Endothelial cell of umbilical vein (primary cell): ENCODE results near the gene ZNF580. TPM values are rescaled to one million over a fixed set of nuclear protein-coding genes. Genes with fewer than 3 reads are reported as not detected.

ENCODE experiments used
- BruUV-seq: library from RNA; stranded (reverse); fragments of 400-500 nt; replicated peaks from 2 replicates; lab custom pipeline; 2021; lab: Mats Ljungman, UMichigan
- CTCF ChIA-PET: fragments of 300-600, 350-600 bp; sonication (Branson Sonifier 250); formaldehyde crosslinking; loops from one replicate; lab custom pipeline; 2021; ENCODE audit warnings: antibody characterized with exemption, inconsistent platforms; lab: Charles Lee
- POLR2A ChIA-PET: fragments of 300-600, 350-600 bp; sonication (Branson Sonifier 250); formaldehyde crosslinking; loops from one replicate; lab custom pipeline; 2021; ENCODE audit warnings: antibody characterized with exemption, inconsistent platforms; lab: Charles Lee
- DNase-seq: peaks from one replicate; pipeline ENCODE4 v3.0.0-alpha.2; 2011; ENCODE audit warnings: low read depth, low spot score
- FAIRE-seq: peaks from 2 replicates; lab custom pipeline; 2011; peaks lifted over from hg19 to GRCh38; lab: Jason Lieb, UNC
- H2AFZ ChIP-seq: 2 replicates; pipeline ENCODE4 v1.6.0; 2012; ENCODE audit warnings: low read depth, low read length, control low read depth, inconsistent platforms
- H3K27ac ChIP-seq: 2 replicates; pipeline ENCODE4 v1.5.1; 2011; ENCODE audit warnings: low read depth, mild to moderate bottlenecking, control low read depth, low read length, moderate library complexity; ENCODE audit not compliant: insufficient read depth
- H3K27me3 ChIP-seq, 2 experiments: 2 replicates each; pipeline versions ENCODE4 v1.6.0 to v1.6.1; 2011; ENCODE audit warnings: low read length in 2 of 2, mixed read lengths in 1 of 2; ENCODE audit not compliant: control insufficient read depth in 2 of 2, insufficient read depth in 2 of 2
- H3K36me3 ChIP-seq, 2 experiments: 2 replicates in 1 of 2; 3 replicates in 1 of 2; pipeline ENCODE4 v1.5.1; 2011; ENCODE audit warnings: low read length in 2 of 2, mild to moderate bottlenecking in 1 of 2, moderate library complexity in 1 of 2; ENCODE audit not compliant: control insufficient read depth in 2 of 2, insufficient read depth in 2 of 2; ENCODE audit errors: extremely low read depth in 1 of 2
- H3K4me1 ChIP-seq: 3 replicates; pipeline ENCODE4 v1.5.1; 2011; ENCODE audit warnings: mild to moderate bottlenecking, low read length; ENCODE audit not compliant: control insufficient read depth, insufficient read depth; ENCODE audit errors: extremely low read depth
- H3K4me2 ChIP-seq: 2 replicates; pipeline ENCODE4 v1.6.1; 2011; ENCODE audit warnings: low read length, control low read depth, mixed read lengths; ENCODE audit not compliant: insufficient read depth
- H3K4me3 ChIP-seq, 3 experiments: fragments of 200-600 bp in 1 of 3; sonication (generic), shearing (Covaris generic) in 1 of 3; replicated peaks in 1 of 3; 2 replicates each; pipeline ENCODE4 v1.5.1; 2011 to 2016; ENCODE audit warnings: control low read depth in 3 of 3, low read length in 3 of 3, mild to moderate bottlenecking in 2 of 3, inconsistent platforms in 1 of 3, low read depth in 1 of 3, moderate library complexity in 1 of 3; ENCODE audit not compliant: insufficient read depth in 1 of 3
- H3K79me2 ChIP-seq: 2 replicates; pipeline ENCODE4 v1.6.0; 2012; ENCODE audit warnings: low read length, inconsistent platforms; ENCODE audit not compliant: control insufficient read depth, insufficient read depth
- H3K9ac ChIP-seq: replicated peaks from 2 replicates; pipeline ENCODE3; 2011; ENCODE audit warnings: low read length, control low read depth; ENCODE audit not compliant: insufficient read depth; ENCODE audit errors: extremely low read depth
- H3K9me1 ChIP-seq: replicated peaks from 3 replicates; pipeline ENCODE4 v1.6.0; 2011; ENCODE audit warnings: mild to moderate bottlenecking, low read length; ENCODE audit not compliant: control insufficient read depth, insufficient read depth; ENCODE audit errors: extremely low read depth
- H3K9me3 ChIP-seq: replicated peaks from 2 replicates; pipeline ENCODE4 v1.5.1; 2012; ENCODE audit warnings: low read length, inconsistent platforms; ENCODE audit not compliant: control insufficient read depth, insufficient read depth
- H4K20me1 ChIP-seq: replicated peaks from 2 replicates; pipeline ENCODE3; 2011; ENCODE audit warnings: mild to moderate bottlenecking, low read length; ENCODE audit not compliant: control insufficient read depth, insufficient read depth; ENCODE audit errors: extremely low read depth
- EZH2 ChIP-seq: IDR thresholded peaks from 2 replicates; pipeline ENCODE4 v1.6.1; 2012; ENCODE audit warnings: borderline replicate concordance, low read depth, mild to moderate bottlenecking, moderate library complexity, low read length, inconsistent platforms; ENCODE audit not compliant: severe bottlenecking
- FOS ChIP-seq: IDR thresholded peaks from 2 replicates; pipeline ENCODE4 v1.6.1; 2011; ENCODE audit warnings: mild to moderate bottlenecking, low read length, moderate library complexity, borderline replicate concordance; ENCODE audit not compliant: insufficient read depth
- GATA2 ChIP-seq: IDR thresholded peaks from 2 replicates; pipeline ENCODE4 v1.7.0; 2011; ENCODE audit warnings: low read depth, mild to moderate bottlenecking, moderate library complexity, mixed read lengths, low read length; ENCODE audit not compliant: insufficient read length, insufficient read depth
- JUN ChIP-seq: IDR thresholded peaks from 2 replicates; pipeline ENCODE4 v1.6.1; 2011; ENCODE audit warnings: borderline replicate concordance, low read depth; ENCODE audit not compliant: insufficient read length, insufficient read depth
- MAX ChIP-seq: IDR thresholded peaks from 2 replicates; pipeline ENCODE4 v1.6.1; 2011; ENCODE audit not compliant: insufficient read depth, insufficient read length
- POLR2A ChIP-seq: IDR thresholded peaks from 2 replicates; pipeline ENCODE4 v1.6.1; 2012; ENCODE audit warnings: low read depth, mild to moderate bottlenecking, control low read depth, low read length
- POLR2AphosphoS5 ChIP-seq: IDR thresholded peaks from 2 replicates; pipeline ENCODE4 v1.6.1; 2012; ENCODE audit warnings: low read depth, mild to moderate bottlenecking, control low read depth, low read length, moderate library complexity; ENCODE audit not compliant: insufficient read depth
- dilution Hi-C: fragments of 300-500 bp; cut with MboI; formaldehyde crosslinking; loops from one replicate; pipeline ENCODE4 v1.15.0; 2019; ENCODE audit warnings: low sequenced_read_pairs; ENCODE audit not compliant: extremely low pct_ligation_motif_present
- intact Hi-C: fragments of 100-400 bp; cut with micrococcal nuclease; formaldehyde crosslinking; loops from one replicate; pipeline ENCODE4 v1.10.0; 2022
- polyA plus RNA-seq, 4 experiments: library from polyadenylated mRNA; depleted of rRNA in 3 of 4; stranded (reverse) in 3 of 4; unstranded in 1 of 4; fragments of >200 nt; gene quantifications; 2 replicates each; pipeline versions ENCODE4 v1.2.1 to v1.2.3, GENCODE V29; 2011 to 2012; ENCODE audit warnings: missing spikeins in 1 of 4
- total RNA-seq: library from RNA; stranded (reverse); gene quantifications from 2 replicates; pipeline ENCODE4 v1.2.3, GENCODE V29; 2021
- TF ChIP-seq, protein P1 (sequence below), 2 donors: IDR thresholded peaks; 1 replicate in 1 of 2; 2 replicates in 1 of 2; pipeline ENCODE4 v1.5.1; 2011; ENCODE audit warnings: low read length in 2 of 2, mild to moderate bottlenecking in 2 of 2, moderate library complexity in 2 of 2, control low read depth in 1 of 2, inconsistent platforms in 1 of 2, low read depth in 1 of 2; ENCODE audit not compliant: insufficient read depth in 1 of 2; ENCODE audit errors: extremely low read depth in 1 of 2

Gene ZNF580
- total and polyA plus RNA-seq, 2 donors (not counting 3 experiments of a cell fraction or from before 2014, with no cell fraction given), result 13.7 to 41.1 TPM

GRCh38 chr19:55666343-55667005 is 25.7 kb downstream of the ZNF580 start:
- H2AFZ ChIP-seq, result no peak overlapping the region
- BruUV-seq, result no TSS peak
- H3K4me1 ChIP-seq, result no peaks in the 10 kb centered on the region
- no peaks in the 10 kb centered on the region for H4K20me1 ChIP-seq
- H3K36me3 ChIP-seq, result peaks cover 27 to 76% of the 10 kb centered on the region in 2 experiments
- no peaks in the 10 kb centered on the region for H3K9me3 ChIP-seq
- no peaks in the 10 kb centered on the region for H3K27me3 ChIP-seq
- H3K27ac ChIP-seq, result no peak overlapping the region
- no peak overlapping the region for H3K4me2 ChIP-seq
- DNase-seq (no peak), FAIRE-seq (no peak)
- TF ChIP-seq JUN, result no peak
- no peak for TF ChIP-seq POLR2A
- no peak for TF ChIP-seq GATA2
- no peak for TF ChIP-seq MAX
- TF ChIP-seq EZH2, result no peak
- TF ChIP-seq, protein P1, sequence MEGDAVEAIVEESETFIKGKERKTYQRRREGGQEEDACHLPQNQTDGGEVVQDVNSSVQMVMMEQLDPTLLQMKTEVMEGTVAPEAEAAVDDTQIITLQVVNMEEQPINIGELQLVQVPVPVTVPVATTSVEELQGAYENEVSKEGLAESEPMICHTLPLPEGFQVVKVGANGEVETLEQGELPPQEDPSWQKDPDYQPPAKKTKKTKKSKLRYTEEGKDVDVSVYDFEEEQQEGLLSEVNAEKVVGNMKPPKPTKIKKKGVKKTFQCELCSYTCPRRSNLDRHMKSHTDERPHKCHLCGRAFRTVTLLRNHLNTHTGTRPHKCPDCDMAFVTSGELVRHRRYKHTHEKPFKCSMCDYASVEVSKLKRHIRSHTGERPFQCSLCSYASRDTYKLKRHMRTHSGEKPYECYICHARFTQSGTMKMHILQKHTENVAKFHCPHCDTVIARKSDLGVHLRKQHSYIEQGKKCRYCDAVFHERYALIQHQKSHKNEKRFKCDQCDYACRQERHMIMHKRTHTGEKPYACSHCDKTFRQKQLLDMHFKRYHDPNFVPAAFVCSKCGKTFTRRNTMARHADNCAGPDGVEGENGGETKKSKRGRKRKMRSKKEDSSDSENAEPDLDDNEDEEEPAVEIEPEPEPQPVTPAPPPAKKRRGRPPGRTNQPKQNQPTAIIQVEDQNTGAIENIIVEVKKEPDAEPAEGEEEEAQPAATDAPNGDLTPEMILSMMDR (IDR thresholded peaks at IDR 0.05; ENCODE audit: extremely low read depth in 1 of 2, insufficient read depth in 1 of 2, low read depth in 1 of 2, low read length in 2 of 2), result no peak
- TF ChIP-seq FOS, result no peak
- no peak for TF ChIP-seq POLR2AphosphoS5
- CTCF ChIA-PET, result interaction anchor here (0.5 to 0.9 kb wide), 2 partner anchors 12 to 27 kb away, joined by 3 to 5 read pairs; partner anchors contain the start of gene U2AF2
- POLR2A ChIA-PET, result interaction anchor here (1.5 kb wide), 1 partner anchor 12 kb away, joined by 3 read pairs; the partner anchor contains the start of gene U2AF2
- no peak overlapping the region for H3K9ac ChIP-seq
- H3K4me3 ChIP-seq, result no peak overlapping the region
- intact Hi-C loops (no loop called here), dilution Hi-C loops (no loop called here)
- H3K79me2 ChIP-seq, result peaks cover 92% of the 10 kb centered on the region
- H3K9me1 ChIP-seq, result no peaks in the 10 kb centered on the region
